Dermis microvascular lymphatic vessel endothelial cell (primary cell): ENCODE results near the gene DHX32. TPM values are rescaled to one million over a fixed set of nuclear protein-coding genes. Genes with fewer than 3 reads are reported as not detected.
"Not testable (repeated sequence)": the region's sequence is repeated elsewhere in the genome, so short reads cannot be mapped to it uniquely, and the experiment has no call there.

Source experiments
- DNase-seq, 2 donors: peaks; one replicate each; pipeline versions ENCODE4 v3.0.0 to v3.0.0-alpha.2; 2010; ENCODE audit warnings: low read depth in 2 of 2
- total RNA-seq: library from RNA; depleted of rRNA; stranded (reverse); fragments of >200 nt; gene quantifications from 2 replicates; pipeline ENCODE4 v1.2.1, GENCODE V29; 2014

Gene DHX32
- total RNA-seq, 1 donor from 2014 or later: 35.0 TPM

GRCh38 chr10:125896088-125896934 is 15.2 kb upstream of the DHX32 start, which contains the start of gene FANK1:
FANK1 (plus strand) TSS chr10:125896564; CDS start chr10:125896643, 79 bp downstream.
- peak; percentile 78 to 88 for DNase-seq

GRCh38 chr10:125895130-125896087 is 14.3 kb upstream of the DHX32 start:
- peak; percentile 45 to 84 for DNase-seq

DNA sequence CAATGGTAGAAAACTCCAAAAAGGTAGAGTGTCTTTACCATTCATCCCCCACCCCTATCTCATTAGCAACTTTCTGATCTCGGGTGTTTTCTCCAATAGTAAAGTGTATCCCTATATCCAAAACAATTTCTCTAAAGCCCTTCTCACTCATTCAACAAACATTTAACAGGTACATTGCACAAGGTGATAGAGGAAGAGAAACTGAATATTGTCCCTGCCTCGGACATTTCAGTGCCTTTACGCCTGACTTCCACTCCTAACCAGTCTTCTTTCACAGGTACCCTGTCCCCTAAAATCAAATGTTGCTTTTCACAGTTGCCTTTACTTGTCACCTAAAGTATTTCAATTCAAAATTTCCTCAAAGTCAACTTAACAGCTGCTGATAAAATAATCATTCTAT is 13.1 kb upstream of the DHX32 start:
- not testable (repeated sequence) for DNase-seq

DNA sequence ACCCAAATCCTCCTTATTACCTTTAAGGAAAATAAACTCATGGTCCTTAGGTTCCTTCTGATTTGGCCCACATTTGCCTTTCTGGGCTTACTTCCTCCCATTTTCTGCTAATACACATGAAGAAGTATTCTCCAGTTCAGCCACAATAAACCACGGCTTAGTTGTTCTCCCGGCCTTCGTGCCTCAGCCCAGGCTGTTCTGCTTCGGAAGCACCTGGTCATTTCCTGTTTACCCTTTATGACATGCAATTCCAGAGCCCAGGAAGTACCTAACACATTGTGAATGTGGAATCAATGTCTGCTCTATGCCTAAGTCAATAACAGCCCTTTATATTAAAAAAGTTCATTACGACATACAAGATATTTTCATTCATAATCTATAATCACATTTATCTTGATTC is 11.3 kb upstream of the DHX32 start:
- DNase-seq: peak; percentile 65 to 76

DNA sequence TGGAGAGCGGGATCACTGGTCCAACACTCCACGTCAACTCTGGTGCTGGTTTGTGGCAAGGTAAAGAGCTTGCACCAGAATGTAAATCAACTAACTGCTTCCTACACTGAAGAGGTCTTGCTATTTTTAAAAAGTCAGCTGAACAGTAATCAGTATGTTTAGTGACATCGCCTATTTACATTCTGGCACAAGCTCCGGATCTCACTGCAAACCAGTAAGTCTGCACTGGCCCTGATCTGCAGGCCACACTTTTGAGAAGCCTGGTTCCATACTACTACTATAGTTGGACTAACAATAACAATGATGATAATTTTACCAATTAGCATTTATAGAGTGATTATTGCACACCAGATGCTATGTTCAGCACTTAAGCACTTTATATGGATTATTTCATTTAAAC is 8.3 kb upstream of the DHX32 start:
- DNase-seq: not testable (repeated sequence)

- no peak for DNase-seq
These were observed 5.9 kb upstream of the DHX32 start for GRCh38 chr10:125886914-125887512.

GRCh38 chr10:125883211-125883610 is 2.1 kb upstream of the DHX32 start:
- DNase-seq: no peak

- DNase-seq: peak in 1 of 2 donors; percentile 28
These were observed 1.5 kb upstream of the DHX32 start for GRCh38 chr10:125882596-125882995.

- DNase-seq: no peak
These were observed 373 bp downstream of the DHX32 start for GRCh38 chr10:125880719-125881118.

GRCh38 chr10:125878957-125879835 is 1.9 kb downstream of the DHX32 start:
- DNase-seq: peak in 1 of 2 donors; percentile 80

- no peak for DNase-seq
These were observed 9.8 kb downstream of the DHX32 start for GRCh38 chr10:125871338-125871737.

GRCh38 chr10:125868372-125868975 is 12.6 kb downstream of the DHX32 start:
- peak; percentile 51 to 69 for DNase-seq

DNA sequence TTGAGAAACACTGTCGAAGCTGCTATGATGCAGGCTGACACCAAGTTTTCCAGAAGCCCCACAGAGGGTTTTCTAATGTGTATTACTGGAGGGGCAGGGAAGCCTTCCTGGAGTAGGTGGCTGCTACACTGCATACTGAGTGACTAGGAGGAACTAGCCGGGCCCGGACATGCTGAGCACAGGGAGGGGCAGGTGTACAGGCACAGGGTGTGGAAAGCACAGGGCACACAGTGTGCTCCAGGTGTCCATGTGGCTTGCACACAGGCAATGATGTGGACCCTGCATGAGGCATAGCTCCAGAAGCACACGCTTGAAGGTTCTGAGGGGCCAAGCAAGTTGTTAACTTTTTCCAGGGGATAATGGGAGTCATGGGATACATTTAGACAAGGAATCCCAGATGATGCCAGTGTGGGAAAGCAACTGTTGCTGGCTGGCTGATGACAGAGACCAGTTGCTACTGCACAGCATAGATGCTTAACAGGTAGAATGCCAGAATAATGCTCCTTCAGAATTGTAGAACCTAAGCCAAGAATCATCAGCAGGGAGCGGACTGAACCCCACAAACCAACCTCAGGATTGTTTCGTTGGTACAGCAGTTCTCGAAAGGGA is 14.6 kb downstream of the DHX32 start:
- no peak for DNase-seq

DNA sequence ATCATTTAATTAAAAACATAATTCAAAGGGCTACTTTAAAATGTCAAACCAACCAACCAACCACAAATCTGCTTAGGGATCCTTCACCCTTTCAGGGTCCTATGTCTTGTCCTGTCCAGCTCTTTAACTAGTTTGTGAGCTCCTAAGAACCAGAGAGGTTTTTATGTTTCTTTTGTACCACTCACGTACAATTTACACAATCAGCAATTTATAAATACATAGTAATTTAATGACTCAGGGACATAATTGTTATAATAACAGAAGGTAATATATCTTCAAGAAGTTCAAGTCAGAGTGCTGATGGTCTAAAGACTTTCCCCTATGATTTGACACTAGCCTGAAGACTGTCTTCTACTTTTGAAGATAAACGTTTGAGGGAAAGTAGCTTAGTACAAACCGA is 16.0 kb downstream of the DHX32 start:
- DNase-seq: no peak

GRCh38 chr10:125859128-125859817 is 21.8 kb downstream of the DHX32 start:
- DNase-seq: no peak

DNA sequence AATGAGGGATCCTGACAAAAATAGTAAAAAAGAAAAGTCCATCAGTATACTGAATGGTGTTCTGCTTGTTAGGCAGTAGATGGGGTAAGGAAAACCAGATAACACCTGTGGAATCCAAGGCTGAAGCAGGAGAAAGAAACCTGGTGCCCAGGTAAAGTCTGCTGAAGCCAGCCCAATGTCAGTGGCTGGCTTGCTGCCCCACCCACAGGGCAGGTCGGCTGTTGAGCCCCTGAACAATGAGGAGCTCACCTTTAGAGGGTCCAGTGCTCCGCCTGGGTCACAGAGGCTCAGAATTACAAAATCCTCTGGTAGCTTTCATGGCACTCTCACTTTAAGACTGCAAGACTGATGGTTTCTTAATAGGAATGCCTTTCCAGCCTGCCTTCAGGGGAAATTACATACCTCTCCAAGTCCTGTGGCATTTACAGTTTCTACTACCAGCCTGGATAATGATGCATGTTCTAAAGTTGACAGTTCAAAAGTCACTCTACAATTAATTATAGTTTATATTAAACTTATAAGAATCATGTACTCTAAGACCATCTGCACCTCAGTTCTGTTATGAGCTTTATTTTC is 23.8 kb downstream of the DHX32 start:
- no peak for DNase-seq

DNA sequence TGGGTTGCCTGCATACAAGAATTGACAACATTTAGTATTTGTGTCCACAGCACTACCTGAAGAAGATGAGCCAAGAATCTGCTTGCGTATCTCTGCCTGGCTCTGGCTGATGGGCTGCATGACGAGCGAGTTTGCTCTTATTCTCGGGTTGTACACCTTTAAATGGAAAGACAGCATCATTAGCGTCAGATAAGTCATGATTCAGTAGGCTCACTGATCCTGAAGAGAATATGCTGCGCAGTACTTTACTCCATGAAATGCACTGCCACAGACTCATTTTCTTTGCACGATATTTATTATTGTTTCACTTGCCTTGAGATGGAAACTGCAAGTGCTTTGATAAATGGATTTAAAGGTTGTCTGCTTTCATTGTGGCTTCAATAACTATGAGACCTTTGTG is 28.6 kb downstream of the DHX32 start:
- DNase-seq: no peak

- no peak for DNase-seq
These were observed 30.0 kb downstream of the DHX32 start for GRCh38 chr10:125850766-125851731.
